Activated naive CD4-positive, alpha-beta T cell treated with anti-CD3 and anti-CD28 coated beads for 36 hours (primary cell): ENCODE results near the gene DST. TPM values are rescaled to one million over a fixed set of nuclear protein-coding genes. Genes with fewer than 3 reads are reported as not detected.

ENCODE experiments used
- CTCF ChIA-PET: fragments of 350-600 bp; sonication (Branson Sonifier 250); formaldehyde crosslinking; loops from one replicate; lab custom pipeline; 2021; ENCODE audit warnings: antibody characterized with exemption; lab: Charles Lee
- DNase-seq: peaks from one replicate; pipeline ENCODE4 v3.0.0-alpha.2; 2020
- H3K27ac Mint-ChIP-seq: one replicate; pipeline ENCODE4 v1.8.0; 2021; ENCODE audit warnings: mild to moderate bottlenecking, mixed read lengths
- H3K27me3 Mint-ChIP-seq: one replicate; pipeline ENCODE4 v1.8.0; 2021; ENCODE audit warnings: low read depth, mixed read lengths
- H3K36me3 Mint-ChIP-seq: one replicate; pipeline ENCODE4 v1.8.0; 2021; ENCODE audit warnings: low read depth, mixed read lengths
- H3K4me1 Mint-ChIP-seq: one replicate; pipeline ENCODE4 v1.8.0; 2021; ENCODE audit warnings: low read depth, mixed read lengths
- H3K4me3 Mint-ChIP-seq: one replicate; pipeline ENCODE4 v1.8.0; 2021; ENCODE audit warnings: mild to moderate bottlenecking, moderate library complexity, mixed read lengths
- H3K9me3 Mint-ChIP-seq: one replicate; pipeline ENCODE4 v1.8.0; 2021; ENCODE audit warnings: mixed read lengths
- intact Hi-C: fragments of 100-400 bp; cut with micrococcal nuclease; formaldehyde crosslinking; loops from one replicate; pipeline ENCODE4 v1.15.1; 2023
- total RNA-seq, 2 experiments: library from RNA; stranded (reverse); gene quantifications; one replicate each; pipeline ENCODE4 v1.2.3, GENCODE V29; 2021

Gene DST
- total RNA-seq, 2 experiments from 2014 or later, result 5.2 to 5.8 TPM

DNA sequence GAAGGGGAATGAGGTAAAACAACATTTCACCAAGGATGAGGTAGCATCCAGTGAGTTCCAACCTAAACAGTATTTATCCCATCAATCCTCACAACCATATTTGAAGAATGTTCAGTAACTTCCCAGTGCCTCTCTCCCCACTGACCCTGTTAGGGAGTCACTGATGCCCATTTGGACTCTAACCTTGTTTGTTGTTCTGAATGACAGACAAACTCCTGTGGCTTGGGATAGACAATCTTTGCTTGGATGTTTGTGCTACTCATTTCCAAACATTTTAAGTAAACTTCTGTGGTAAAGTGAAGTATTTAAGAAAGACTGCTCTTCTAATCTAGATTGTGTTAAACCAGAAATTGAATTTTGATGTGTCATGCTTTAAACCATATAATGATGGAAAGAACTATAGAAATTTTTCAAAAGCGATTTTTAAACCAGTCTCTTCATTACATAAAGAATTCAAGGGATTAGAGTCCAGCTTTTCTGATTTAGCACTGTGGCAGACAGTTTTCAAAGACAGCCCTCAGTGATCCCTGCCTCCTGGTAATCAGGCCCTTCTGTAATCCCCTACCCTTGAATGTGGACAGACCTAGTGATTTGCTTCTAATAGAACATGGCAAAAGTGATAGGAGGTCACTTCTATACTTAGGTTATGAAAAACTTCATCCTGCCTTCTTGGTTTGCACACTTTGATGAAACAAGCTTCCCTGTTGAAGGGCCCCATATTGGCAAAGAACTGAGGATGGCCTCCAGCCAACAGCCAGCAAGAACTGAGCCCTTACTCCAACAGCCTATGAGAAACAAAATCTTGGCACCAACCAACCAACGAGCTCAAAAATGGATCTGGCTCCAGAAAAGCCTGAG is 191.6 kb downstream of the DST start:
- Mint-ChIP-seq H3K27me3 (no peaks in the 10 kb centered on the region), H3K9me3 (no peaks in the 10 kb centered on the region), H3K4me1 (no peaks in the 10 kb centered on the region), H3K4me3 (no peak overlapping the region), H3K36me3 (no peaks in the 10 kb centered on the region), H3K27ac (no peak overlapping the region)
- no peak for DNase-seq
- CTCF ChIA-PET, result no interaction called here
- intact Hi-C loops, result no loop called here

DNA sequence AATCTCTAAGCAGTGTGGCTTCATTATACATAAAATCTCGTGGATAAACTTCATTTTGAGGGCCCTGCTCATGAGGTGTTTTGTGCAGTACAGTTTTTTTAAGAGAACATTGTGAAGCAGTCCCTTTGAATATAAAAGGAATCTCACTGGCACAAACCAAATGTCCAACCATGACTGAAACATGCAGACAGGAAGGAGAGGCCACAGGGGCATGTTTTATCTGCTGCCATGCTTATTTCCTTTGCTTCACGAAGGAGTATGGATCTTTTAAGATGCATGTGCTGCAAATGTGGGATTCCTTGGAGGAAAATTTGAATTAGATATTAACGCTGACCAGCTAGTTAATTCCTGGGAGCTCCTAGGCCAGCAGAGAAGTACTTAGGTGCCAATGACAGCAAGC is 192.3 kb downstream of the DST start:
- Mint-ChIP-seq H3K36me3 (no peaks in the 10 kb centered on the region), H3K4me1 (no peaks in the 10 kb centered on the region), H3K27ac (no peak overlapping the region), H3K27me3 (no peaks in the 10 kb centered on the region), H3K9me3 (no peaks in the 10 kb centered on the region), H3K4me3 (no peak overlapping the region)
- CTCF ChIA-PET, result no interaction called here
- DNase-seq, result no peak
- intact Hi-C loops, result no loop called here

DNA sequence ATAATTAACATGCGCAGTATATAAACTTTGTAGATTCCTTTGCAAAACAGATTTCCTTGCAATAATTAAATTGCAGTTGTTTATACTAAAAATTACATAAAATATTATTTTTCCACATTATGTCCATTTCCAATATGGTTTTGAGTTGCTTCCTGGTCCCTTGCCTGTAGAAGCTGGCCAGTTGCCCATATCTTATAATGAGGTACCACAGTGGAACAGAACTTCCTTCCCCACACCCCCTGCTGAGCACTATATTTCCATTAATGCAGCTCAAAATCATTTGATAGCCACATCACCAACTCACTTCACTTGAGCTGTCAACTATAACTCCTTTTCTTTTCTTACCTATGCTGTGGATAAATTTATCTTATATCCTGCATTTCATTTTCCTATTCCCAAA is 194.6 kb downstream of the DST start:
- no peak for DNase-seq
- Mint-ChIP-seq H3K27ac (no peak overlapping the region), H3K4me3 (no peak overlapping the region), H3K36me3 (no peaks in the 10 kb centered on the region), H3K9me3 (no peaks in the 10 kb centered on the region), H3K4me1 (no peaks in the 10 kb centered on the region), H3K27me3 (no peaks in the 10 kb centered on the region)
- intact Hi-C loops, result no loop called here
- CTCF ChIA-PET, result no interaction called here

DNA sequence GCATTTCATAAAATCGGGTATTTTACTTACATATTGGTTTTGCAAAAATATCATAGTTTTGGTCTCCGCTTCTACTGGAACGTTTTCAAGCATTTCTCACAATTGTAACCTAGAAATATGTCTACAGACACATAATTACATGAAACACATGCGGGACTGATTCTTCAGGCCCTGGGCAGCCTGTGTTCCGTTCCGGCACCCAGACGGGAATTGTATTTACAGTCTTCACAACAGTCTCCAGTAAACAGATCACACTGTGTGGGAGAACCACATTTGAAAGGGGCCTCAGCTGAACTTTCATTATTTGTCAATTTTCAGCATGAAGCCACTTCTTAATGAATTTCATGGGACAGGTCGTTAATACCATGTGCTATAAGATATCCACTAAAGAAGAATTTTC is 196.9 kb downstream of the DST start:
- Mint-ChIP-seq H3K27me3 (no peaks in the 10 kb centered on the region), H3K36me3 (no peaks in the 10 kb centered on the region), H3K4me3 (no peak overlapping the region), H3K27ac (no peak overlapping the region), H3K4me1 (no peaks in the 10 kb centered on the region), H3K9me3 (no peaks in the 10 kb centered on the region)
- no peak for DNase-seq
- CTCF ChIA-PET, result no interaction called here
- intact Hi-C loops, result no loop called here

DNA sequence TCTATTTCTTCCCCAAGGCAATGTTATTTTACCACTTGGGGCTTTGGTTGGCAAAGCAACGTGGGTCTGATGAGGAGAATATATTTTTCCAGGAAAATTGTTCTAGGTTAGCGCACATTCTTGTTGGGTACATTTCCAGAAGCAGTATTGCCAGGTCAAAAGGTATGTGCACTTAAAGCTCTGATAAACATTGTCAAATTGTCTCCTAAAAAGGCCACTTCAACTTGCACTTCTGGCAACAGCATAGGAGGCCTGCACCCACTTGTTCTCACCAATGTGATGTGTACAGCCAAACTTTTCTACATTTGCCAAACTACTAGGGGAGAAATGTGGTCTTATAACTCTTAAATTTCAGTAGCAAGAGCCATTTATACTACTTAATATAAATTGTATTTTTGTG is 197.8 kb downstream of the DST start:
- Mint-ChIP-seq H3K4me3 (no peak overlapping the region), H3K4me1 (no peaks in the 10 kb centered on the region), H3K36me3 (no peaks in the 10 kb centered on the region), H3K27me3 (no peaks in the 10 kb centered on the region), H3K9me3 (peaks cover under 1% of the 10 kb centered on the region), H3K27ac (no peak overlapping the region)
- no peak for DNase-seq
- intact Hi-C loops, result no loop called here
- CTCF ChIA-PET, result no interaction called here

DNA sequence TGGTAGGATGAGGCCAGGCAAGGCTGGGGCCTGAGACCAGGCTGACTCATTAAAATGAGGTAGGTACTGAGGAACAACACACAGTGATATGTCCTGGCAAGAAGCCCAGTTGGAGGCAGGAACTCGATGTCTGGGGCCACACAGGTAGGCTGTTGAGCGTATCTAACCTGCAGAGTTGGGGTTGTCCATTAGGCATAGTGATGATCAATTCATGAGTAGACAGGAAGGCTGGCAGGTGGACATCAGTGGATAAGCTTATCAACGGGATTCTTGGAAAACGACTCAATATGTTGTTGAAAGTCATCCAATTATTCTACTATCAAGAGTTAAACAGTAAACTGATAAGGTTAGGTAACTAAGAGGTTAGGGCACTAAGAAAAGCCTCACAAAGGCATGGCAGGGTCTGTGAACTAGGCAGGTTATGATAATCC is 202.1 kb downstream of the DST start:
- intact Hi-C loops, result no loop called here
- H3K4me3 Mint-ChIP-seq, result no peak overlapping the region
- CTCF ChIA-PET, result no interaction called here

DNA sequence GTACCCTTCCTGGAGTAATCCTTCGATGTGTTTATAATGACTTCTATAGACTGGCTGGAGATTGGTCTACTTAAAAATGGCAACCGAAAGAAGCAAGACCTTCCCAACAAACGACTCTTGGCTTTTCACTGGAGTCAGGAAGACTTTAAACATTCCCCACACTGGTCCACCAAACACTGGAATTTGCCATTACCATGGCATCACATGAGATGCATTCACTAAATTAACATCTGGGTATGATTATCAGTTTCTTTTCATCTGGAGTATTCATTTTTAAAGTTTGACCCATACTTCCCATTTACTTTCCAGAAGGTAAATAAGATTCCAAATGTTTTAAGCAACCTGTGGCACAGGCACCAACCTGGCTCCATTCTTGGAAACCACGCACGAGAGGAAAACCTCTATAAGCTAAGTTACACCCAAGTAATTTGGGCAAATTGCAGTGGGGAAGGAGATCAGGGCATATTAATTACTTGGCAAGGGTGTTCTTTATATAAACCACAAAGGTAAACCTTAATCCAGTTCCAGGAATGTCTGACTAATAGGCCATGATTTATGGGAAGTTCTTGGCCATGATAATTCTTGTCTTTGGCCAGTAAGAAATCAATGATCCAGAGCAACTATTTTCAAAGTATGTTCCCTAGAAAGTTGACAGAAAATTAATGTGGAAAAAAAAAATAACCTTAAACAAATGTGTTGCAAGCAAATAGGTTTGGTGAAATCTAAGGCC is 205.4 kb downstream of the DST start:
- H3K9me3 Mint-ChIP-seq, result peaks cover 9% of the 10 kb centered on the region
- H3K4me3 Mint-ChIP-seq, result no peak overlapping the region
- H3K27ac Mint-ChIP-seq, result no peak overlapping the region
- no peak for DNase-seq
- CTCF ChIA-PET, result no interaction called here
- intact Hi-C loops, result no loop called here
- H3K36me3 Mint-ChIP-seq, result no peaks in the 10 kb centered on the region
- H3K4me1 Mint-ChIP-seq, result no peaks in the 10 kb centered on the region
- H3K27me3 Mint-ChIP-seq, result peaks cover 3% of the 10 kb centered on the region

More for the DNA sequence above, 202.1 kb downstream of the DST start:
- Mint-ChIP-seq H3K9me3 (peaks cover 5% of the 10 kb centered on the region), H3K27ac (no peak overlapping the region), H3K27me3 (peaks cover 3% of the 10 kb centered on the region), H3K4me1 (no peaks in the 10 kb centered on the region), H3K36me3 (no peaks in the 10 kb centered on the region)
- no peak for DNase-seq

DNA sequence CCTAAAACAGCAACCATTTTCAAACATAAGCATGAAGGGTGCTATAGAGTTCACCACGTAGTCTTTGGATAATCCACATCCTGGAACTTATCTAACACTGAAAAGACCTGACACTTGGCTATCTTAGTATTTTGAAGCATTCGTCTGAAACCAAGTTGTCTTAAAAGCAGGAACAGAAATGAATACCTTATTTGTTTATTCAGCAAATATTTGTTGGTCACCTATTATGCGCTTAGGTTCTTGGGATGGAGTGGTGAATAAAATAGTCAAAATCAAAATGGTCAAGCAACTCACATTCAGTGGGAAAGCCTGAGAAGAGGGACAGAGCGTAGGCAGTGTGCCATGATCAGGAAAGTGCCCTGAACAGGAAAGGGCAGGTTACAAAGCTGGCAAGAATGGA is 206.9 kb downstream of the DST start:
- Mint-ChIP-seq H3K9me3 (peaks cover 9% of the 10 kb centered on the region), H3K36me3 (no peaks in the 10 kb centered on the region), H3K4me1 (no peaks in the 10 kb centered on the region), H3K27ac (no peak overlapping the region), H3K27me3 (peaks cover 3% of the 10 kb centered on the region), H3K4me3 (no peak overlapping the region)
- DNase-seq, result no peak
- CTCF ChIA-PET, result no interaction called here
- intact Hi-C loops, result no loop called here

DNA sequence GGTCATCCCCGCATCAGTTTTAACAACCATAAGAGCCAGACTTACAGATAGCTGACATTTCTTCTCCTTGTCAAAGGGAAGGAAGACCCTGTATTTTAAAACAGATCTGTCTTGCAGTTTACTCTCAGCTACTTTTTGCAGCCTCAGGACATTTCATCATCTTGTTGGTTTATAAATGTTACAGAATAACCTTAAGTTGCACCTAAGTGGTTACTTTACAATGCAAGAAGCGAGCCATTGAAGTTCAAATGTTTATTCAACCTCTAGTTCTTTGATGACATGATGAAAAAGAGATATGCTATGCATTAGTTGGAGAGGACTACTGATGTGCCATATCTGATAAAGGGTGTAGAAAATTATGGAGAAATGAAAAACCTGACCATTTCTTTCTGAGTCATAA is 207.4 kb downstream of the DST start:
- H3K4me1 Mint-ChIP-seq, result no peaks in the 10 kb centered on the region
- peaks cover 9% of the 10 kb centered on the region for H3K9me3 Mint-ChIP-seq
- H3K27ac Mint-ChIP-seq, result no peak overlapping the region
- intact Hi-C loops, result no loop called here
- peaks cover 3% of the 10 kb centered on the region for H3K27me3 Mint-ChIP-seq
- DNase-seq, result no peak
- no peaks in the 10 kb centered on the region for H3K36me3 Mint-ChIP-seq
- CTCF ChIA-PET, result interaction anchor here (0.6 kb wide), 1 partner anchor 70 kb away, joined by 3 read pairs; no protein-coding TSS in a partner anchor
- H3K4me3 Mint-ChIP-seq, result no peak overlapping the region

DNA sequence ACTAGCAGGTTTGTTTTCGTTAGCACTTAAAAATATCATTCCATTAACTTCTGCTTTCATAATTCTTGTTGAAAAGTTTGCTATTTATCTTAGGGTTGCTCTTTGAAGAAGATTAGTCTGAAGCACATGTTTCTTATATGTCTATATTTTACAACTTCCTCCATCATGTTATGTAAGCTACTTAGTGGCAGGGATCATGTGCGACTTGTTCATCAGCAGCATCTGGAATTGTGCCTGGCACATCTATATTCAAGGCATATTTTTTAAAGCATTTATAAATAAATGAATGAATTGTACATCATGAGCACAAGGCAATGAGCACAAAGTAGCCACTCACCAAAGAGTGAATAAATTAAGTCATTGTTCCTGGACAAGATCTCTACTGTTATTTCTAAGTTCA is 208.1 kb downstream of the DST start:
- no peak for DNase-seq
- Mint-ChIP-seq H3K36me3 (no peaks in the 10 kb centered on the region), H3K4me3 (no peak overlapping the region), H3K27ac (no peak overlapping the region), H3K27me3 (peaks cover 3% of the 10 kb centered on the region), H3K4me1 (no peaks in the 10 kb centered on the region), H3K9me3 (peaks cover 7% of the 10 kb centered on the region)
- CTCF ChIA-PET, result interaction anchor here (0.6 kb wide), 1 partner anchor 71 kb away, joined by 3 read pairs; no protein-coding TSS in a partner anchor
- intact Hi-C loops, result no loop called here

DNA sequence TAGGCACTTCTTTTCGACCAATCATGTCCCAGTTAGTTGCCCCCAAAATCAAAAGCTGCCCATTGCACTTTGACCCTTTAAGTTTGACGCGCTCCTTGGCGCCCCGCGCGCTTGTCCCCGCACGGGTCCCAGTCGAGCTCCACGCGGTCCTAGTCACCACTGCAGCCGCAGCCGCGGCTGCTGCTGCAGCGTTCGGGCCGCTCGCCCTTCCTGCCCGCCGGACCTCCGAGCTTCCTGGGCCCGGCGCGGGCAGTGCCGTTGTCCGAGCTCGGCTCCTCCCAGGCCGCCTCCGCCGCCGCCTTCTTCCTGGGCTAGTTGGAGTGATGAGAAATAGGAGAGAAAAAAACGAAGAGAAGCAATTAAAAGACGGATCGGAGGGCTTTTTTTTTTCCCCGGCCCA is 209.6 kb downstream of the DST start:
- H3K4me1 Mint-ChIP-seq, result no peaks in the 10 kb centered on the region
- no peak overlapping the region for H3K27ac Mint-ChIP-seq
- CTCF ChIA-PET, result interaction anchor here (1.3 kb wide), 1 partner anchor 10 kb away, joined by 3 read pairs; no protein-coding TSS in a partner anchor
- no peak for DNase-seq
- peaks cover 4% of the 10 kb centered on the region for H3K9me3 Mint-ChIP-seq
- H3K4me3 Mint-ChIP-seq, result no peak overlapping the region
- intact Hi-C loops, result no loop called here
- H3K36me3 Mint-ChIP-seq, result no peaks in the 10 kb centered on the region
- H3K27me3 Mint-ChIP-seq, result peaks cover 3% of the 10 kb centered on the region

DNA sequence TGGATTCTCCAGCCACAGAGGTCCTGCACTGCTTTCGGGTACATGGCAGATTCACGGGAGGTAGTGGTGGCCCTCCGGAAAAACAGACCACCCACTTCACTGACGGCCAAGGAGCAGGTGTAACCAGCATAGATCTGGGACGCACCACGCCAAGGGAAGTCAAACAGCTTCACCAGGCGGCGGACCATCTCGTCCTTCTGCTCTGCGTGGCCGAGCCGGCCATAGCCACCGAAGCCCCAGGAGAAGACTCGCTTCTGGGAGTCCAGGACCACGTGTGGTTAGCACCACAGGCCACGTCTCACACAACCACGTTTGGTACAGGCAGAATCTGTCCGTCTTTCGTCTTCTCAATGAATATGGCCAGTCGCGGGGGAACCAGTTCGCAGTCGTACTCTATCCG is 210.5 kb downstream of the DST start:
- intact Hi-C loops, result no loop called here
- DNase-seq, result no peak
- Mint-ChIP-seq H3K9me3 (peaks cover 4% of the 10 kb centered on the region), H3K4me3 (no peak overlapping the region), H3K4me1 (no peaks in the 10 kb centered on the region), H3K36me3 (no peaks in the 10 kb centered on the region), H3K27me3 (peaks cover 3% of the 10 kb centered on the region), H3K27ac (no peak overlapping the region)
- CTCF ChIA-PET, result no interaction called here
